ENCODE measurements around the gene CLSTN2.

DNA sequence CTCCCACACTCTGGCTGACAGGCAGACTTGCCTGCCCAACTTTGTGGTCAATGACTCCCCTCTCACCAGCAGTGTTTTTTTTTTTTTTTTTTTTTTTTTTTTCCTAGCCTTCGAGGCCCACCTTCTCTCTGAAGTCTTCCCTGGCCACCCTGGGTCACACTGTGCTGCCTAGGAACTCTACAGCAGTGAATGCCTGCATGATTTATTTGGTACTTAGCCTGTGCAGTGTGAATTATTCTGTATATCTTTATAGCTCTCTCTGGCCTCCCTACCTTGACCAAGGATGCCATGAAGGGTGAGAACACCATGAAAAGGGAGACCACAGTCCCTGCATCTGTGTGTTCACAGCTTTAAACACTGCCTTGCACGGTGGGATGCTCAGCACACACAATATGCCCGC is 141.6 kb downstream of the CLSTN2 start:
- TF ChIP-seq EZH2 (IDR thresholded peaks at IDR 0.05; ENCODE audit: borderline replicate concordance, low read length), result no peak
- TF ChIP-seq, protein P1, sequence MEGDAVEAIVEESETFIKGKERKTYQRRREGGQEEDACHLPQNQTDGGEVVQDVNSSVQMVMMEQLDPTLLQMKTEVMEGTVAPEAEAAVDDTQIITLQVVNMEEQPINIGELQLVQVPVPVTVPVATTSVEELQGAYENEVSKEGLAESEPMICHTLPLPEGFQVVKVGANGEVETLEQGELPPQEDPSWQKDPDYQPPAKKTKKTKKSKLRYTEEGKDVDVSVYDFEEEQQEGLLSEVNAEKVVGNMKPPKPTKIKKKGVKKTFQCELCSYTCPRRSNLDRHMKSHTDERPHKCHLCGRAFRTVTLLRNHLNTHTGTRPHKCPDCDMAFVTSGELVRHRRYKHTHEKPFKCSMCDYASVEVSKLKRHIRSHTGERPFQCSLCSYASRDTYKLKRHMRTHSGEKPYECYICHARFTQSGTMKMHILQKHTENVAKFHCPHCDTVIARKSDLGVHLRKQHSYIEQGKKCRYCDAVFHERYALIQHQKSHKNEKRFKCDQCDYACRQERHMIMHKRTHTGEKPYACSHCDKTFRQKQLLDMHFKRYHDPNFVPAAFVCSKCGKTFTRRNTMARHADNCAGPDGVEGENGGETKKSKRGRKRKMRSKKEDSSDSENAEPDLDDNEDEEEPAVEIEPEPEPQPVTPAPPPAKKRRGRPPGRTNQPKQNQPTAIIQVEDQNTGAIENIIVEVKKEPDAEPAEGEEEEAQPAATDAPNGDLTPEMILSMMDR (conservative IDR thresholded peaks at IDR 0.05 in 1 of 2, IDR thresholded peaks at IDR 0.05 in 1 of 2; ENCODE audit: extremely low read depth in 1 of 2, insufficient read depth in 1 of 2, low read depth in 1 of 2, low read length in 2 of 2), result no peak
